Testis (tissue), 3 donors: ENCODE measurements around the gene BLTP2. TPM values are rescaled to one million over a fixed set of nuclear protein-coding genes. Genes with fewer than 3 reads are reported as not detected.

Experiments
- DNase-seq: peaks from one replicate; pipeline ENCODE4 v3.0.0-alpha.2; 2019
- H3K27ac ChIP-seq, 2 donors: fragments of 200-600 bp; sonication (generic); one replicate each; pipeline ENCODE4 v1.5.1; 2019
- H3K27me3 ChIP-seq: fragments of 200-600 bp; sonication (generic); one replicate; pipeline ENCODE4 v1.5.1; 2019
- H3K36me3 ChIP-seq: fragments of 200-600 bp; sonication (generic); one replicate; pipeline ENCODE4 v1.5.1; 2017; ENCODE audit warnings: low read depth; ENCODE audit errors: missing control alignments
- H3K4me1 ChIP-seq: fragments of 200-600 bp; sonication (generic); one replicate; pipeline ENCODE4 v1.5.1; 2019
- H3K4me3 ChIP-seq, 2 donors: fragments of 200-600 bp; sonication (generic); one replicate each; pipeline ENCODE4 v1.5.1; 2017 to 2019
- H3K9me3 ChIP-seq: fragments of 200-600 bp; sonication (generic); one replicate; pipeline ENCODE4 v1.5.1; 2017
- POLR2A ChIP-seq: fragments of 450-650 bp; IDR thresholded peaks from one replicate; pipeline ENCODE4 v1.6.1; 2017; ENCODE audit warnings: antibody characterized with exemption, mild to moderate bottlenecking, moderate library complexity
- WGBS, 2 donors: methylation state at CpG; one replicate each; pipeline ENCODE4 v1.1.5; 2018; 5-methylcytosine and 5-hydroxymethylcytosine counted together
- intact Hi-C: fragments of 100-400 bp; cut with DNase I; formaldehyde crosslinking; loops from one replicate; pipeline ENCODE4 v1.15.1; 2023; ENCODE audit warnings: low total_unique reads
- polyA plus RNA-seq: library from polyadenylated mRNA; stranded (reverse); fragments of 350-450 nt; fragmentation: Illumina TruSeq; extraction: RNeasy Lipid Tissue Mini Kit (QIAGEN cat#74804); gene quantifications from one replicate; pipeline ENCODE4 v1.2.3, GENCODE V29; 2014; ENCODE audit warnings: low read depth, low replicate concordance; ENCODE audit not compliant: insufficient read depth
- total RNA-seq, 2 donors: library from RNA; depleted of rRNA; stranded (reverse); fragments of >200 nt; gene quantifications; one replicate each; pipeline ENCODE4 v1.2.3, GENCODE V29; 2016
- TF ChIP-seq, protein P1 (sequence below), 3 experiments: fragments of 450-650 bp in 2 of 3; fragments of 200-600 bp in 1 of 3; sonication (generic) in 1 of 3; IDR thresholded peaks; one replicate each; pipeline ENCODE4 v1.5.1; 2016 to 2019; ENCODE audit warnings: antibody characterized with exemption in 3 of 3, mild to moderate bottlenecking in 2 of 3, moderate library complexity in 1 of 3

The BLTP2 gene
- total and polyA plus RNA-seq, 3 donors from 2014 or later, result 84.7 to 147 (median 128) TPM

DNA sequence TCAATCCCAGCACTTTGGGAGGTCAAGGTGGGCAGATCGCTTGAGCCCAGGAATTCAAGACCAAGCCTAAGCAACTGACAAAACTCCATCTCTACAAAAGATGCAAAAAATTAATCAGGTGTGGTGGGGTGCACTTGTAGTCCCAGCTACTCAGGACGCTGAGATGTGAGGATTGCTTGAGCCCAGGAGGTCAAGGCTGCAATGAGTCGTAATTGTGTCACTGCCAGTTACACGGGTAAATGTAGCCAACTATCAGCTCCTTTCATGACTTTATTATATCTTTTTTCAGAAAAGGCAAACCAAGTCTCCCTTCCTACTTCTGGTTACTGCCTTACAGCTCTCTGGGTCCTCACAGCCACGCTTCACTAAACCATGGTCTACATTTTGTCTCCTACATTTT lies 12.8 kb upstream of the BLTP2 start:
- intact Hi-C loops, result no loop called here
- Histone ChIP-seq H3K36me3 (no peaks in the 10 kb centered on the region), H3K4me1 (peaks cover 8% of the 10 kb centered on the region), H3K27me3 (no peaks in the 10 kb centered on the region), H3K9me3 (no peaks in the 10 kb centered on the region), H3K4me3 (no peak overlapping the region), H3K27ac (no peak overlapping the region)
- DNase-seq, result no peak
- WGBS, 2 donors, result 71 to 83% methylated on average over 5 of the region's 5 CpGs
- TF ChIP-seq, protein P1, sequence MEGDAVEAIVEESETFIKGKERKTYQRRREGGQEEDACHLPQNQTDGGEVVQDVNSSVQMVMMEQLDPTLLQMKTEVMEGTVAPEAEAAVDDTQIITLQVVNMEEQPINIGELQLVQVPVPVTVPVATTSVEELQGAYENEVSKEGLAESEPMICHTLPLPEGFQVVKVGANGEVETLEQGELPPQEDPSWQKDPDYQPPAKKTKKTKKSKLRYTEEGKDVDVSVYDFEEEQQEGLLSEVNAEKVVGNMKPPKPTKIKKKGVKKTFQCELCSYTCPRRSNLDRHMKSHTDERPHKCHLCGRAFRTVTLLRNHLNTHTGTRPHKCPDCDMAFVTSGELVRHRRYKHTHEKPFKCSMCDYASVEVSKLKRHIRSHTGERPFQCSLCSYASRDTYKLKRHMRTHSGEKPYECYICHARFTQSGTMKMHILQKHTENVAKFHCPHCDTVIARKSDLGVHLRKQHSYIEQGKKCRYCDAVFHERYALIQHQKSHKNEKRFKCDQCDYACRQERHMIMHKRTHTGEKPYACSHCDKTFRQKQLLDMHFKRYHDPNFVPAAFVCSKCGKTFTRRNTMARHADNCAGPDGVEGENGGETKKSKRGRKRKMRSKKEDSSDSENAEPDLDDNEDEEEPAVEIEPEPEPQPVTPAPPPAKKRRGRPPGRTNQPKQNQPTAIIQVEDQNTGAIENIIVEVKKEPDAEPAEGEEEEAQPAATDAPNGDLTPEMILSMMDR (IDR thresholded peaks at IDR 0.05), result no peak
- no peak for TF ChIP-seq POLR2A

DNA sequence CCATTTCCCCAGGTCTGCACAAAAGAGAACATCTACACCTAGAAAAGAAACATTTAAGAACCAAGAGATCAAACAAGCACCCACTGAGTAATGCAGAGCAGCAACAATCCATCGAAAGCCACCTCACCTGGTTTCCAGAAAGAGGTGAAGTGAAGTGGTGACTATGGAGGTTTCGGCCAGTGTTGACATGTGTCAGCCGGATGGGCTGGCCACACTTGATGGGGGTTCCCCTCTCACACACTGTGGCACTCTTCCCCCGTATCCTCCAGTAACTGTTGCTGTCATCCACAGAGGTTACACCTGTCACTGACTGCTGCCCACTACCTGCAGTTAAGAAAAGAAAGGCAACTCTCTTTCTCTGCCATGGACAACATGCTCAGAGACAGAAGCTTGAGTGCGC lies 10.2 kb upstream of the BLTP2 start:
- Histone ChIP-seq H3K27me3 (no peaks in the 10 kb centered on the region), H3K27ac (no peak overlapping the region), H3K36me3 (no peaks in the 10 kb centered on the region), H3K9me3 (no peaks in the 10 kb centered on the region), H3K4me3 (no peak overlapping the region), H3K4me1 (no peaks in the 10 kb centered on the region)
- WGBS, 2 donors, result 95% methylated on average over 5 of the region's 5 CpGs
- DNase-seq, result no peak
- intact Hi-C loops, result no loop called here
- TF ChIP-seq, protein P1 (IDR thresholded peaks at IDR 0.05), result no peak
- TF ChIP-seq POLR2A, result no peak

DNA sequence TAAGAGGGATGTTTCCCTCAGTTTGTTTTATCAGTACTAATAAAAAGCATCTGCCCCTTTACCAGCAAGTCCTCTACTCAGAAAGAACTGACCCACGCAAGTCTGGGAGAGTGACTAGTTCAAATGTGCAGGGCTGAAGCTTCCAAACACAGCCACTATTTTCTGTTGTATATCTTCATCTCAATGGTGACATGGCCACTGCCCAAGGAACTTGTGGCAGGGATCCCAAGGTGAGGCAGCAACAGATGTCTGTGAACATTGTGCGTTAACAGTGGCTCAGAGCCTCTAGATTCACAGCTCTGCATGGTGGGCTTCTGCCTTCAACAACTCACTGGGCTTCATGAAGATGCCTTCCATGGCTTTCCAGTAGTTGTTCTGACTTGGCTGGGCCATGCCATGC lies 3.7 kb upstream of the BLTP2 start:
- WGBS, 2 donors, result 51 to 70% methylated on average over 1 to 2 of the region's 2 CpGs
- Histone ChIP-seq H3K27ac (no peak overlapping the region), H3K36me3 (no peaks in the 10 kb centered on the region), H3K27me3 (no peaks in the 10 kb centered on the region), H3K9me3 (no peaks in the 10 kb centered on the region), H3K4me1 (peaks cover 24% of the 10 kb centered on the region), H3K4me3 (no peak overlapping the region)
- TF ChIP-seq, protein P1 (IDR thresholded peaks at IDR 0.05), result no peak
- no peak for TF ChIP-seq POLR2A
- no peak for DNase-seq
- intact Hi-C loops, result no loop called here

DNA sequence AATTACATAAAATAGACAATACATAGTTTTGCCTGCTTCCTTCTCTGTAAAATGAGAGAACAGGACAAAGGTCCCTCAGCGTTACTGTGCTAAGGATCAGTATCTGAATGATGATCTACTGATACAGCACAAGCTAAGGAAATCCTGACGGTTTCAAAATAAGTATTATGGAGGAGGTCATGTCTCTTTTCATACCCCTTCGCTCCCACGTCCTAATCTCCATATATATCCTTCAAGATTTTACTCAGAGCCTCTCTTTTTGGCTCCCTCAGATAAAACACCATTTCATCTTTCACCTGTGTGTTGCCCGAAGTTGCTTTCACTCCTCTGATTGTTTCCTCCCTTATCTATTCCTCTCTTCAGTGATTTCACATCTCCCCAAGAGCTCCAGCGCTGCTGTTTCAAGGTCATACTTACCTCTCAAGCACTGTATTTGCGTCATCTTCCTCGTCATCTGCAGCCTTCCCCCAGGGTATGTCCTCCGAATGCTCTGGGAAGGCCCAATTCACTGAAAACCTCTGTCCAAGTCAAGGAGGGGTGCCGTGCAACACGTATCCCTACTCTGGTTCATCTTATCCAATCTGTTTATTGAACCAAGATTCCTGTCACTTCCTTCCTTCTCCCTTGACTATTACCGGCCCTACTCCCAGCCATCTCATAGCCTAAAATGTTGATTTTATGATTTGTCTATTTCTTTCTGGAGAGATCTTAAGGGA lies 1.2 kb upstream of the BLTP2 start:
- Histone ChIP-seq H3K4me1 (peaks cover 28% of the 10 kb centered on the region), H3K27me3 (no peaks in the 10 kb centered on the region), H3K9me3 (no peaks in the 10 kb centered on the region), H3K4me3 (no peak overlapping the region), H3K36me3 (no peaks in the 10 kb centered on the region), H3K27ac (peak overlapping the region; percentile 89 to 97)
- WGBS, 2 donors, result 32 to 38% methylated on average over 12 of the region's 12 CpGs
- intact Hi-C loops, result no loop called here
- DNase-seq, result peak; percentile 74
- no peak for TF ChIP-seq POLR2A
- TF ChIP-seq, protein P1 (IDR thresholded peaks at IDR 0.05), result no peak

DNA sequence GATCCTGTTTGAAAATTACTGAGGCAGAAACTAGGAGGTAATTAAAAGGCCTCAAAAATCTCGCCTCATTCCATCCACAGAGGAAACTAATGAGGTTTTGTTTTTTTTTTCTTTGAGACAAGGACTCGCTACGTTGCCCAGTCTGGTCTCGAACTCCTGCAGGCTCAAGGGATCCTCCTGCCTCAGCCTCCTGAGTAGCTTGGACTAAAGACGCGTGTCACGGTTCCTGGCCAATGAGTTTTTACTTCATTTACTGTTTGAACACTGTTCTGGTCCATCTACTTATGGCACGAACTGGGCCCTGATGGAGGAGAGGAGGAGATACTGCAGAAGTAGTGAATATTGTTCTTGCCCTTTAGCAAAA lies 600 bp upstream of the BLTP2 start:
- H3K36me3 ChIP-seq, result no peaks in the 10 kb centered on the region
- peak overlapping the region; percentile 98 to 99 for H3K4me3 ChIP-seq
- DNase-seq, result peak; percentile 22
- H3K27ac ChIP-seq, result peak overlapping the region; percentile 89 to 97
- 7 to 12% methylated on average over 8 of the region's 8 CpGs for WGBS, 2 donors
- H3K9me3 ChIP-seq, result no peaks in the 10 kb centered on the region
- TF ChIP-seq, protein P1 (IDR thresholded peaks at IDR 0.05), result no peak
- TF ChIP-seq POLR2A, result no peak
- intact Hi-C loops, result no loop called here
- H3K27me3 ChIP-seq, result no peaks in the 10 kb centered on the region
- H3K4me1 ChIP-seq, result peaks cover 28% of the 10 kb centered on the region
